C4-2B (cell line): ENCODE measurements around the gene NUTM2A.
"Not testable (repeated sequence)": the region's sequence is repeated elsewhere in the genome, so short reads cannot be mapped to it uniquely, and the experiment has no call there.

Source experiments
- ZFX ChIP-seq: fragments of 450-650 bp; IDR thresholded peaks from 2 replicates; pipeline ENCODE4 v1.6.1; 2017
- TF ChIP-seq, protein P1 (sequence below): fragments of 450-650 bp; conservative IDR thresholded peaks from 2 replicates; pipeline ENCODE4 v1.5.1; 2017; ENCODE audit warnings: mild to moderate bottlenecking

DNA sequence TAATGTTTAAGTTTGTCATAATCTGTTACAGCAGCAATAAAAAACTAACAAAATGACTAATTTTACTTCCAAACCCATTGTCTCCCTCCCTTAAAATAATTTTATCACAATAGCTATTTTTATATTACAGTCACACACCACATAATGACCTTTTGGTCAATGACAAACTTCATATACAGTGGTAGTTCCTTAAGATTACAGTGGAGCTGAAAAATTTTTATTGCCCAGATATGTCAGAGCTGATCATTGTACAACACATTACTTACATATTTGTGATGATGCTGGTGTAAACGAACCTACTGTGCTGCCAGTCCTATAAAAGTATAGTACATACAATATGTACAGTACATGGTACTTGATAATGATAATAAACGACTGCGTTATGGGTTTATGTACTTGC lies 22.1 kb downstream of the NUTM2A start:
- TF ChIP-seq, protein P1, sequence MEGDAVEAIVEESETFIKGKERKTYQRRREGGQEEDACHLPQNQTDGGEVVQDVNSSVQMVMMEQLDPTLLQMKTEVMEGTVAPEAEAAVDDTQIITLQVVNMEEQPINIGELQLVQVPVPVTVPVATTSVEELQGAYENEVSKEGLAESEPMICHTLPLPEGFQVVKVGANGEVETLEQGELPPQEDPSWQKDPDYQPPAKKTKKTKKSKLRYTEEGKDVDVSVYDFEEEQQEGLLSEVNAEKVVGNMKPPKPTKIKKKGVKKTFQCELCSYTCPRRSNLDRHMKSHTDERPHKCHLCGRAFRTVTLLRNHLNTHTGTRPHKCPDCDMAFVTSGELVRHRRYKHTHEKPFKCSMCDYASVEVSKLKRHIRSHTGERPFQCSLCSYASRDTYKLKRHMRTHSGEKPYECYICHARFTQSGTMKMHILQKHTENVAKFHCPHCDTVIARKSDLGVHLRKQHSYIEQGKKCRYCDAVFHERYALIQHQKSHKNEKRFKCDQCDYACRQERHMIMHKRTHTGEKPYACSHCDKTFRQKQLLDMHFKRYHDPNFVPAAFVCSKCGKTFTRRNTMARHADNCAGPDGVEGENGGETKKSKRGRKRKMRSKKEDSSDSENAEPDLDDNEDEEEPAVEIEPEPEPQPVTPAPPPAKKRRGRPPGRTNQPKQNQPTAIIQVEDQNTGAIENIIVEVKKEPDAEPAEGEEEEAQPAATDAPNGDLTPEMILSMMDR = not testable (repeated sequence)
- not testable (repeated sequence) for TF ChIP-seq ZFX
